Measurements from ENCODE around the gene CACNA2D3.

GRCh38 chr3:54630101-54630623 lies 507.8 kb downstream of the CACNA2D3 start:
- no peak for TF ChIP-seq CTCF (IDR thresholded peaks at IDR 0.05)
- TF ChIP-seq POLR2A (IDR thresholded peaks at IDR 0.05): no peak
